K562 (cell line): ENCODE data around the gene ENTREP3. TPM values are rescaled to one million over a fixed set of nuclear protein-coding genes. Genes with fewer than 3 reads are reported as not detected.
A peak's percentile ranks its signal among the peaks of the same experiment; 100 is the strongest.

ENCODE experiments used
- ARHGAP35 ChIP-seq: fragments of 450-650 bp; IDR thresholded peaks from 2 replicates; pipeline ENCODE4 v1.6.1; 2018; ENCODE audit not compliant: partially characterized antibody
- ATF2 ChIP-seq: sonication (generic); formaldehyde crosslinking; IDR thresholded peaks from 2 replicates; pipeline ENCODE4 v1.8.1; 2022; ENCODE audit warnings: missing genetic modification reagents
- BMI1 ChIP-seq: fragments of 150-350 bp; IDR thresholded peaks from 2 replicates; pipeline ENCODE4 v1.6.1; 2014; ENCODE audit warnings: low read length
- CTBP1 ChIP-seq: fragments of 450-650 bp; IDR thresholded peaks from 2 replicates; pipeline ENCODE4 v1.6.1; 2016; ENCODE audit warnings: borderline replicate concordance
- DACH1 ChIP-seq: fragments of 450-650 bp; IDR thresholded peaks from 2 replicates; pipeline ENCODE4 v1.6.1; 2018; ENCODE audit not compliant: partially characterized antibody
- FOXK1 ChIP-seq: sonication (generic); formaldehyde crosslinking; IDR thresholded peaks from 2 replicates; pipeline ENCODE4 v1.8.0; 2022; ENCODE audit warnings: missing genetic modification reagents, mild to moderate bottlenecking, borderline replicate concordance
- MTA3 ChIP-seq: fragments of 450-650 bp; formaldehyde crosslinking; IDR thresholded peaks from 2 replicates; pipeline ENCODE4 v1.6.1; 2017; ENCODE audit warnings: mild to moderate bottlenecking, borderline replicate concordance
- POLR2H ChIP-seq: IDR thresholded peaks from 2 replicates; pipeline ENCODE4 v1.6.1; 2016; ENCODE audit warnings: missing genetic modification characterization, low read depth, mild to moderate bottlenecking, control low read depth, missing compliant biosample characterization, moderate library complexity
- SMARCC2 ChIP-seq: fragments of 450-650 bp; IDR thresholded peaks from 2 replicates; pipeline ENCODE4 v1.6.1; 2017; ENCODE audit warnings: antibody characterized with exemption, moderate library complexity, mild to moderate bottlenecking, low read depth
- SNAPC5 ChIP-seq: fragments of 250-450 bp; sonication (Bioruptor Pico); IDR thresholded peaks from 2 replicates; pipeline ENCODE4 v1.8.0; 2021; ENCODE audit warnings: moderate library complexity, mild to moderate bottlenecking, inconsistent platforms
- STAT5B ChIP-seq: fragments of 250-450 bp; sonication (Bioruptor Pico); IDR thresholded peaks from 2 replicates; pipeline ENCODE4 v1.8.0; 2021; ENCODE audit warnings: mild to moderate bottlenecking, inconsistent platforms
- ZFX ChIP-seq: sonication (generic); formaldehyde crosslinking; IDR thresholded peaks from 2 replicates; pipeline ENCODE4 v1.8.0; 2022; ENCODE audit warnings: mild to moderate bottlenecking, missing genetic modification reagents, moderate library complexity
- ZNF407 ChIP-seq: fragments of 450-650 bp; IDR thresholded peaks from 2 replicates; pipeline ENCODE4 v1.6.1; 2016; ENCODE audit warnings: low read depth
- ZNF766 ChIP-seq: fragments of 200-800 bp; sonication (Bioruptor generic); conservative IDR thresholded peaks from 2 replicates; pipeline ENCODE4 v1.6.1; 2016; ENCODE audit warnings: missing genetic modification characterization, missing compliant biosample characterization
- polyA plus RNA-seq, 8 experiments: library from polyadenylated mRNA; depleted of rRNA in 4 of 8; stranded (reverse) in 5 of 8; unstranded in 3 of 8; fragments of >200 nt; fragmentation: Nextera tagmentation in 2 of 8; fragmentation: Illumina TruSeq in 1 of 8; extraction: Ambion mirVana in 2 of 8; extraction: Trizol in 1 of 8; gene quantifications; 2 replicates each; pipeline versions ENCODE4 v1.2.1 to v1.2.3, GENCODE V29; 2011 to 2014; ENCODE audit warnings: inconsistent platforms in 1 of 8, missing spikeins in 1 of 8
- total RNA-seq, 7 experiments: library from RNA; depleted of rRNA in 6 of 7; stranded (reverse); fragments of >200 nt in 6 of 7; fragmentation: Illumina TruSeq in 2 of 7; extraction: Trizol in 2 of 7; gene quantifications; 2 replicates each; pipeline versions ENCODE4 v1.2.1 to v1.2.3, GENCODE V29; 2011 to 2021; ENCODE audit warnings: low replicate concordance in 1 of 7

Gene ENTREP3
- total and polyA plus RNA-seq, 9 of the 15 experiments (the other 6 are each of a cell fraction or from before 2014, with no cell fraction given), result 1.9 to 41.8 (median 5.9) TPM

- TF ChIP-seq SMARCC2, result no peak
- peak; percentile 63; the same call in 1 of the 2 replicates for TF ChIP-seq CTBP1
- TF ChIP-seq BMI1, result no peak
- peak; percentile 46 for TF ChIP-seq DACH1
- peak; percentile 23; the same call in 1 of the 2 replicates for TF ChIP-seq ZNF766 (CRISPR knock-in tag)
- TF ChIP-seq MTA3, result no peak
- TF ChIP-seq STAT5B (CRISPR knock-in tag), result no peak
- TF ChIP-seq FOXK1 (CRISPR knock-in tag), result no peak
- no peak; the same call in 1 of the 2 replicates for TF ChIP-seq ZFX (CRISPR knock-in tag)
- TF ChIP-seq POLR2H (tag), result 0 out of 2 replicates have a peak, but pooled peaks have one; percentile 6
- TF ChIP-seq ARHGAP35, result peak; percentile 79
- TF ChIP-seq ZNF407, result no peak
- TF ChIP-seq SNAPC5, result no peak
- TF ChIP-seq ATF2 (CRISPR knock-in tag), result no peak
These were observed 28.9 kb downstream of the ENTREP3 start (continued) for GRCh38 chr1:155226188-155226909.
